Stimulated activated CD8-positive, alpha-beta memory T cell treated with anti-CD3 and anti-CD28 coated beads, Interleukin-4, amount 100 ng/mL, for 4 hours (primary cell): ENCODE results near the gene ENDOD1.
A peak's percentile ranks its signal among the peaks of the same experiment; 100 is the strongest.

Experiments used
- DNase-seq, 2 donors: peaks; one replicate each; pipeline ENCODE4 v3.0.0-alpha.2; 2020; ENCODE audit warnings: low read depth in 2 of 2, low spot score in 1 of 2

Gene ENDOD1

GRCh38 chr11:95142431-95142830, 52.8 kb downstream of the ENDOD1 start:
- DNase-seq, result no peak

DNA sequence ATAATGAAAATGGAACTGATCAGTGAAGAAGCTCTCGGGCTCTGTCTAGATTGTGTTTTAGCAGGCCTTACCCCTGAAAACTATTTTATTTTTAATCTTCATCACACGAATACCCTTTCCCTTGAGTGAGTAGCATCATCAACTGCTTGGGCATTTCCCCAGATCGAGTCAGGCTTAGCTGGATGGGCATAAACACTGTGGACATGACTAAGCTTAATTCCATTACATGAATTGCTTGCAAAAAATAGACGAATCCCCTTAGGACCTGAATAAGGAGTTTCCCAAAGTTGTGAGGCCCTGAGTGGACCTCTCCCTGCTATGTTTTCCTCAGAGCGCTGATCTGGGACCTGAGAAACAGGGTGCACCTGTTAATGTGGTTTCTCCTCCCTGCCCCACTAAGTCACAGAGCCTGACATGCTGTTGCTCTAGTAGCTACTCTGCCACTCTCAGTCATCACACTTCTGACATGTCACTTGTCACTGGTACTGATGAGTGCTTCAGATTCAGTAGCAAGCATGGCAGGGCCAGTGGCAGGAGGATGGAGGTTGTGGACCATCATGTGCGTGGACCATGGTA, 53.5 kb downstream of the ENDOD1 start:
- DNase-seq, result no peak

DNA sequence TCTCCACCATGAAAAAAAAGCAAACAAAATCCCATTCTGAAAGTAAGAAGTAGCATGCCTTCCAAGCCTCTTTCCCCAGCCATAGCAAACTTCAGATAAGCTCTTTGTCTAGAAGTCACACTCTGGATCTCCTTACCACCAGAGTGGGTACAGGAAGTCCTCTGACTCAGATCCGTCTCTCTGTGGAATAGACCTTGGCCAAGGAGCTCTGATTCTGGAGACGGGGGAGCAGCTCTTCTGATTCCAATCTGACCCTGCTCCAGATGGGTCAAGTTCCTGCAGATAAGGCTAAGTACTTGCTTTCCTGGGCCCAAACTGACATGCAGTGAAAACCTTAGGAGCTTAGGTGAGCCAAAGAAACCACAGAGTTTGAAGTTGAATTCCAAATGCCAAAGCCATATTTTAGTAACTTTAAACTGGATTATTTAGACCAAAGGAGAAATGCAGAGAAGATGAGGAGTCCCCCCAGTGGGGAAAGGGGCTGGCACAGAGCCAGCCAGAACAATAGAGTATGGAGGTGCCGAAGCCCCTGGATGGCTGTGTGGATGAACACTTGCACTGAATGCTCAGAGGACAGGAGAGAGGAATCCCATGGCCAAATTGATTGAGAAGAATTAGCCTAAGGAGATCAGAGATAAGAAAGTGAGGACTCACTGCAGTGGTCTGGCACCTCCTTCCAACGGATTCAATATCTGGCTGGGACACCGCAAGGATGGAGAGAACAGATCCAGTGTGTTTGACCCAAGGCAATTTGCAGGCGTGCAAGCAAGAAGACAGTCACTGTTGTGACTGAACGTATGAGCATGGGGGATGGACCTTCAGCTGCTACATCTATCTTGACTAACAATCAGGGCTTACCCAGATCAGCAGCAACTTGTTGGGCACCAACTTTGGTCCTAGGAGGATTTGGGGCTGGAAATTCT, 54.9 kb downstream of the ENDOD1 start:
- DNase-seq, result no peak

DNA sequence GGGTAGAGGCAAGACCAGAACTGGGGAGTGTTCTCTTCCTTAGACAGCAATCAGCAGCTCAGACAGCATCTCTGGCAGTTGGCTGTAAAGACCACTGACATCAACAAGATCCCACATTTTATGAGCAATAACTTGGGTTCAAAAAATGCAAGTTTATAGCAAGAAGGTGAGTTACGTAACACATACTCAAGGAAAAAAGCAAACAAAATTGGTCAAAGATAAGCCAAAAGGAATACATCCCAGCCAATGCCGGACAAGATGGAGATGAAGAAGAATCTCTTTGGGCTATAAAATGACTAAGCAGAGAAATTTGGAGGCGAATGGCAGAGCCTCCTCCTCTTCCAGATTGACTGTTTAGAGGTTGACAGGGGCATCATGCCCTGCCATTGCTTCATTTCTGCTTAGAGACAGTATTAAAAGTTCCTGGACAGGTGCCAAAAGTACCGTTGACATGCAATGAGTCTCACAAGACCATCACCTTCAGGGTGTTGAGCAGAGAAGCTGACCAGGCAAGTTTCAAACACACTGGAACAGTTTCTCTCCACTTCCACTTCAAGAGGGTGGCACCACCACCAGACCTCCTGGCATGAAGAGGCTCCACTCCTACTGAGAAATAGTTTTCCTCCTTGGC, 55.9 kb downstream of the ENDOD1 start:
- DNase-seq, result no peak

DNA sequence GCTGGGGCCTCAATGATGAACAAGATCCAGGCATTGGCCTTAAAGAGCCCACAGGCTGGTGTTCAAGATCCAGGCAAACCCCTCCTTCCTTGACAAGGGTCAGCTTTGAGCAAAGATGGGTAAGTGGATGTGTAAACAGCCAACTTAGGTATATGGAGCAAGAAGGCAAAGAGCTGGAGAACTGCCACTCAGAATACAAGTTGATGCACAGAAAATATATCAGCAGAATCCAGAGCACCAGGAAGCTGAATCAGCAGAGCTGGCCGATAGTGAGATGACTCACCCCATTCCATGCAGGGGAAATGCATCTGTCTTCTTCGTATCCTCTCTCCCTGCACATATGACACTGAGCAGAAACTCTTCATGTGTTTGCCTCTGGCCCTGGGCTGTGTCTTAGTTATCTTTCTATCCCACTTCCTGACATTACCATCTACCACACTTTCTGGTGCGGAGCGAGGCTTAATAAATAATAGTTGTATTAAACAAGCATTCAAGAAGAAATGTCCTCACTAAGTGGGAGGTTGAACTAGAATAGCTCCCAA, 57.8 kb downstream of the ENDOD1 start:
- DNase-seq, result no peak

GRCh38 chr11:95148406-95148805, 58.8 kb downstream of the ENDOD1 start:
- no peak for DNase-seq

DNA sequence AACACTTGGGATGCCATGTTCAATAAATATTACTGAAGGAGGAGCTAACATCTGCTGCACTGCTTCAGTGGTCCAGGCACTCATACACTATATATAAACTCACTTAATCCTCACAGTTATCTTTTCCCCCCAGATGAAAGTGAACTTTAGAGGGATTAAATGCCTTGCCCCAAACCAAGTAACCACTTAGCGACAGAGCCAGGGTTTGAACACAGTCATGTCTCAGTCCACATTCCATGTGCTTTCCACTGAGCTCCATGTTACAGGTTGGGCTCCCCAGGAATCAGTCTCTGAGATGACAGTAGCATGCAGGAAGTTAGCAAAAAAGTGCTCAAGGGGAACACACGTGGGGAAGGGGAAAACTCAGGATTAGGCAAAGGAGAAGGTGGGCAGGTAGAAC, 59.3 kb downstream of the ENDOD1 start:
- no peak for DNase-seq

DNA sequence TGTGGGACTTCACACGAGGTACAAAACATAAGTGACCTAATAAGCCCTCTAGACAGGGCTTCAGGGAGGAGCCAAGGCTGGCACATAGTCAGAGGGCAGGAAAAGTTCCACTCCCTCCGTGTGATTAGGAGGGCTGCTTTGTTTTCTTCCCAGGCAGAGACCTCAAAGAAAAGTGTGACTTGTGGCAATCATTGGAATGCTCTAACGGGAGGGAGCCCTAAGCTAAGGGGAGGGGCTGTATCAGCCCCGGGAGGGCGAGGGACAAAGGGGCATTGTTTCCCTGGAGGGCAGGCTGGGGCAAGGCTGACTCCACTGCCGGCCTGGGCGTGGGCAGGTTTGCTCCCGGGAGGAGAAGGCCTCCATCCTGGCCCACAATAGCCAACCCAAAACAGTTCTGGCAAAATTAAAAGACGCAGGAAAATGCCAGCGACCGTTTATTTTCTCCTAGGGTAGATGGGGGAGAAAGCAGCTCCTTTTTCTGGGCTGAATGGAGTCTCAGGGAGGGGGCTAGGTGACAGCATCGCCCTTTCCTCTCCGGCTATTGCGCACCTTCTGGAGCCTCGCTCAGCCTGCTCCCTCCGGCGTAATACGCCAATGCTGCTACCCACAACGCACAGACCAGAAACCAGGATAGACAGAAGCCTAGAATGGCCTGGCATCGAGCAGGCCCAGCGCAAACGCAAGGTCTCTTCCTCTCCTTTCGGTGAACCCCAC, 60.2 kb downstream of the ENDOD1 start:
- DNase-seq, result no peak

DNA sequence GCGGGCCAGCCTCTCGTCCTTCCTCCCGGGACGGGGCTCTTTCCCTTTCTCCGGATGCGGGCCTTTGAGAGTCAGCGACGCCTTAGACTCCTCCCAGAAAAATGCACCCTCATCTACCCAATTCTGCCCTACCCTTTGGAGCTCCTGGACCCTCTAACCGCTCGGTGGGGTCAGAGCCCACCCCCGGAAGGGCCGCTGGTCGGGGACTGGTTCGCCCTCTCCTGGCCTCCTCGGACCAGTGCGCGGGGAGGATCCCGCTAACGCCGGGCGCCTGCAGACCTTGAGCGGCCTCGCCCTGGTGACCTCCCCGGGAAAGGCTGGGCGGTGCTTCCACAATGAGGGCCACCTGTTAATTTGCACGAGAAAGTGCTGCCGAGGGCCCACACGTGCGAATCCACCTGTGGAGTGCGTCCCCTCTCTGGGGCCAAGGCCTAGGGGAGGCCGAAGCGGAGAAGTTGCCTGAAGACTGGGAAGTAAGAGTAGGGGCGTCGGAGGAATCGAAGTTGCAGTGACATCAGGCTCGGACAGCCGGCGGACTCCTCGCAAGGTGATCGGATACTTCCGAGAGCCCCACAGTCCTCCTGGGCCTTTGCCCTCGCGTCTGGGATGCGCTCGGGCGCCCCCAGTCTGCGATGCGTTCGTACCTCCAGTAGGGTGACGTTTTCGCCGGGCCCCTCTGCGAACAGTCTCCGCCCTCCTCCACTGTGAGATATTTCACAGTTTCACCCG, 61.5 kb downstream of the ENDOD1 start:
- peak; percentile 77 to 80 for DNase-seq

- DNase-seq, result no peak
These were observed 63.5 kb downstream of the ENDOD1 start for GRCh38 chr11:95152876-95153856.

DNA sequence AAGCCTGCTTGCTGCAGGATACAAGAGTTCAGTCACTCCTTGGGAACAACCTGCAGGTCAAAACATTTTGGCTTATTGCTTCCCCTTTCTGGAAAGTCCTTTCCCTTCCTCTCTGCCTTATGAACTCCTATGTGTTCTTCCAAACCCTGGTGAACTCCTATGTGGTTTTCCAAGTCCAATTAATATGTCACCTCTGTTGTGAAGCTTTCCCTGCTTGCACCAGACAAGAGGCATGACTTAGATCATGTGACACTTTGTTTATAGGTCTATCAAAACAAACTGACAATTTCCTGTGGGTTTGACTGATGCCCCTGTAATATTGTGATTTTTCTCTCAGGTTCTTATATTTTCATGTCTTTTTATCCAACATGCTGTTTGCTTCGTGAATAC, 64.2 kb downstream of the ENDOD1 start:
- DNase-seq, result no peak

GRCh38 chr11:95154514-95154913, 64.9 kb downstream of the ENDOD1 start:
- no peak for DNase-seq

DNA sequence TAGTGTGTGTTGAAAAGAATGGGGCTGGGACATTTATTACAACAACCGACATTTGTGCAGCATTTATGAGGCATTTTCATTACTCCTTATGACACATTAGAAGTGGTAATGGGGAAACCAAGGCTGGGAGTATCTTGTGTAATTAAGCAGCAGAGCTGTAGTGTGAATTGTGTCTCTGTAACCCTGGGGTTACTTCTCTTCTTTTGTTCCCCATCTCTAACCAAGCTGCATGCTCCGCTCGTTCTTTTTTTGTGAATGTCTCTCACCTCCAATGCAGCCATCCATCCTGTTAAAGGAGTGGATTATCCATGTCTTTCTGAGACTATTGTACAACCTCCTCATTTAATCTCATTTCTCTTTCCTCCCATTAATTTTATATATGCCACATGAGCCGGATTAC, 65.7 kb downstream of the ENDOD1 start:
- DNase-seq, result no peak

GRCh38 chr11:95156133-95156721, 66.6 kb downstream of the ENDOD1 start:
- no peak for DNase-seq

DNA sequence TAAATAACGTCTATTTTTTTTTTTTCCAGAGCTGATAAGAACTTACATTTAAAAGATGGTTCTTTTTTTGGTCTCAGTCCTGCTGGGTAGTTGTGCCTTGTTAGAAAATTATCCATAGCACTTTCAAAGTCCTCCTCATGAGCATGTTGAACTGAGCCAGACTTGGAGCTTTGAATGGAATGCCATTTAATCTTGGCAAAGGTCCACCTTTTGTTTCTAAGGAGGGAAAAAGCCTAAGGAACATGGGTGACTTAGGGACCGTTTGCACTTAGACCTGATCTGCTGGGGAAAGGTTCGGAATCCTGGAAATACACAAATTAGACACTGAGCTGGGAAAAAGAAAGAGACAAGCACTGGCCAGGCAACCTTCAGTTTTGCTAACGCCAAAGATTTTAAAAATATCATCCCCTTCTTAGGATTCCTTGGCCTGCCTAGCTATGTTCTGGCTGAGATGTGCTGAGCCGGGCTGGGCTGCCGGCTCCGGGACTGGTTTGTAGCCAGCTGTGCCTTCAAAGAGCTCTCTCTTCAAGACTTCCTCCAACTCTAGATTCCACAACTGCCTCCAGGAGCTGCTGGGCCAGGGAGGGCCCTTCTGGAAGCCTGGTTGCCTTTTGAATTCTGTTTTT, 67.4 kb downstream of the ENDOD1 start:
- no peak for DNase-seq

GRCh38 chr11:95157824-95158223, 68.2 kb downstream of the ENDOD1 start:
- no peak for DNase-seq

DNA sequence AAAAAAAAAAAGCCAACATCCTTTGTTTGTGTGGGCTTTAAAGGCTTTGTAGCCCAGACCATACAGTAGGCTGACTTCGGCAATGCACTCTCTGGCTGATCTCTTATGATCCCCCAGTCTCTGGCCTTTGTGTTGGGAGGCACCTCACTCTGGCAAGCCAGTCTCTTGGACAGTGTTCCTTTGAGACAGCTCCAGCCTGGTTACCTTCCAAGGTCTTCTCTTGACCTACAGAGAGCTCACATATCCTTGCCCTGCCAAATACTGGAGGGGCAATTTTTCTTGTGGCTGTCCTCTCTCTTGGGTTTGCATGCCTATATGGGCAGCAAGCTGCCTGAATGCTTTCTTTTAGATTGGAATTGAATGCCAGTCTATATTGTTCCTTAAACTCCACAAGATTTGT, 71.6 kb downstream of the ENDOD1 start:
- no peak for DNase-seq

- no peak for DNase-seq
These were observed 73.5 kb downstream of the ENDOD1 start for GRCh38 chr11:95163106-95163505.

GRCh38 chr11:95165638-95166037, 76.0 kb downstream of the ENDOD1 start:
- no peak for DNase-seq
